GM23338 (cell line): Measurements from ENCODE around the gene PBXIP1. TPM values are rescaled to one million over a fixed set of nuclear protein-coding genes. Genes with fewer than 3 reads are reported as not detected.

Experiments
- ATAC-seq: fragments of 200-7000 bp; cut with Tn5 transposase; 3 replicates; pipeline ENCODE4 v1.9.1; 2020
- DNase-seq: peaks from one replicate; pipeline ENCODE4 v3.0.0-alpha.2; 2015; ENCODE audit warnings: low spot score
- H2AFZ ChIP-seq: fragments of 200-600 bp; sonication (generic); 2 replicates; pipeline ENCODE4 v1.8.0; 2016; ENCODE audit warnings: antibody characterized with exemption, mild to moderate bottlenecking, moderate library complexity
- H3F3A ChIP-seq: fragments of 200-600 bp; sonication (generic); replicated peaks from 2 replicates; pipeline ENCODE4 v1.8.0; 2017; ENCODE audit warnings: antibody characterized with exemption, mixed run types, low read depth
- H3K27ac ChIP-seq: fragments of 200-600 bp; sonication (generic); 2 replicates; pipeline ENCODE4 v1.6.1; 2016; ENCODE audit warnings: low read depth
- H3K27me3 ChIP-seq: fragments of 200-600 bp; sonication (generic); 2 replicates; pipeline ENCODE4 v1.8.0; 2016; ENCODE audit warnings: mild to moderate bottlenecking, mixed run types, moderate library complexity; ENCODE audit not compliant: insufficient read depth
- H3K36me3 ChIP-seq: fragments of 200-600 bp; sonication (generic); 2 replicates; pipeline ENCODE4 v1.8.0; 2016; ENCODE audit warnings: mild to moderate bottlenecking; ENCODE audit not compliant: insufficient read depth
- H3K4me1 ChIP-seq: fragments of 200-600 bp; sonication (generic); 2 replicates; pipeline ENCODE4 v1.8.0; 2016; ENCODE audit warnings: mild to moderate bottlenecking, moderate library complexity; ENCODE audit not compliant: insufficient read depth
- H3K4me2 ChIP-seq: fragments of 200-600 bp; sonication (generic); 2 replicates; pipeline ENCODE4 v1.7.1; 2017; ENCODE audit warnings: mixed run types
- H3K4me3 ChIP-seq: fragments of 200-600 bp; sonication (generic); 2 replicates; pipeline ENCODE4 v1.6.1; 2016; ENCODE audit warnings: mixed run types
- H3K79me2 ChIP-seq: fragments of 200-600 bp; sonication (generic); replicated peaks from 2 replicates; pipeline ENCODE4 v1.8.0; 2017; ENCODE audit warnings: mild to moderate bottlenecking; ENCODE audit not compliant: insufficient read depth
- H3K9me2 ChIP-seq: fragments of 200-600 bp; sonication (generic); 2 replicates; pipeline ENCODE4 v1.8.0; 2017; ENCODE audit not compliant: insufficient read depth
- H4K20me1 ChIP-seq: fragments of 200-600 bp; sonication (generic); replicated peaks from 2 replicates; pipeline ENCODE4 v1.8.0; 2017; ENCODE audit warnings: mild to moderate bottlenecking; ENCODE audit not compliant: insufficient read depth
- H3K27ac Mint-ChIP-seq: 2 replicates; pipeline ENCODE4 v1.8.0; 2020; ENCODE audit warnings: inconsistent platforms, mild to moderate bottlenecking, moderate library complexity, mixed read lengths
- H3K27me3 Mint-ChIP-seq: 3 replicates; pipeline ENCODE4 v1.8.0; 2022; ENCODE audit warnings: low read depth, mild to moderate bottlenecking, moderate library complexity, mixed read lengths, inconsistent platforms; ENCODE audit not compliant: insufficient read depth, poor library complexity
- H3K36me3 Mint-ChIP-seq: 3 replicates; pipeline ENCODE4 v1.8.0; 2021; ENCODE audit warnings: low read depth, mild to moderate bottlenecking, inconsistent platforms, moderate library complexity, mixed read lengths
- H3K4me1 Mint-ChIP-seq: 3 replicates; pipeline ENCODE4 v1.8.0; 2020; ENCODE audit warnings: mild to moderate bottlenecking, inconsistent platforms, mixed read lengths
- H3K4me3 Mint-ChIP-seq: 3 replicates; pipeline ENCODE4 v1.8.0; 2021; ENCODE audit warnings: moderate library complexity, mild to moderate bottlenecking, inconsistent platforms, mixed read lengths
- H3K9me3 Mint-ChIP-seq: 3 replicates; pipeline ENCODE4 v1.8.0; 2020; ENCODE audit warnings: moderate library complexity, mild to moderate bottlenecking, inconsistent platforms, mixed read lengths
- CREB1 ChIP-seq: fragments of 250-450 bp; sonication (Bioruptor Pico); IDR thresholded peaks from 2 replicates; pipeline ENCODE4 v1.5.0; 2020; ENCODE audit warnings: low read depth, mild to moderate bottlenecking, moderate library complexity
- ETS1 ChIP-seq: IDR thresholded peaks from 2 replicates; pipeline ENCODE4 v1.6.1; 2016; ENCODE audit warnings: antibody characterized with exemption
- EZH2 ChIP-seq: fragments of 200-600 bp; sonication (generic); IDR thresholded peaks from one replicate; pipeline ENCODE4 v1.8.0; 2017; ENCODE audit warnings: antibody characterized with exemption, mild to moderate bottlenecking, low read depth; ENCODE audit not compliant: unreplicated experiment
- EZH2phosphoT487 ChIP-seq: fragments of 200-600 bp; sonication (generic); IDR thresholded peaks from one replicate; pipeline ENCODE4 v1.8.1; 2018; ENCODE audit warnings: antibody characterized with exemption; ENCODE audit not compliant: unreplicated experiment
- NANOG ChIP-seq: IDR thresholded peaks from 2 replicates; pipeline ENCODE4 v1.6.1; 2016; ENCODE audit warnings: antibody characterized with exemption, borderline replicate concordance
- POLR2AphosphoS5 ChIP-seq: IDR thresholded peaks from 2 replicates; pipeline ENCODE4 v1.6.1; 2016; ENCODE audit warnings: antibody characterized with exemption, low read depth
- ZNF114 ChIP-seq: fragments of 250-450 bp; sonication (Bioruptor Pico); IDR thresholded peaks from 2 replicates; pipeline ENCODE4 v1.5.0; 2020; ENCODE audit warnings: mild to moderate bottlenecking, moderate library complexity
- ZNF331 ChIP-seq: fragments of 250-450 bp; sonication (Bioruptor Pico); IDR thresholded peaks from 2 replicates; pipeline ENCODE4 v1.5.0; 2020; ENCODE audit warnings: low read depth, mild to moderate bottlenecking, moderate library complexity
- polyA plus RNA-seq: library from polyadenylated mRNA; unstranded; fragments of >200 nt; fragmentation: Nextera tagmentation; extraction: Ambion mirVana; gene quantifications from 2 replicates; pipeline ENCODE4 v1.2.1, GENCODE V29; 2016
- total RNA-seq: library from RNA; depleted of rRNA; stranded (reverse); fragments of >200 nt; shearing (Covaris generic); gene quantifications from 2 replicates; pipeline ENCODE4 v1.2.3, GENCODE V29; 2014
- TF ChIP-seq, protein P1 (sequence below): IDR thresholded peaks from one replicate; pipeline ENCODE4 v1.6.1; 2018; ENCODE audit warnings: antibody characterized with exemption; ENCODE audit not compliant: unreplicated experiment
- TF ChIP-seq, protein P2 (sequence below), 2 experiments: fragments of 200-600 bp in 1 of 2; sonication (generic) in 1 of 2; conservative IDR thresholded peaks; 2 replicates each; pipeline versions ENCODE4 v1.5.1 to v1.6.1; 2016 to 2017; ENCODE audit warnings: antibody characterized with exemption in 2 of 2, low read depth in 2 of 2, mild to moderate bottlenecking in 2 of 2, moderate library complexity in 1 of 2

PBXIP1 gene
- total and polyA plus RNA-seq, 2 experiments from 2014 or later, result 7.0 to 31.8 TPM

DNA sequence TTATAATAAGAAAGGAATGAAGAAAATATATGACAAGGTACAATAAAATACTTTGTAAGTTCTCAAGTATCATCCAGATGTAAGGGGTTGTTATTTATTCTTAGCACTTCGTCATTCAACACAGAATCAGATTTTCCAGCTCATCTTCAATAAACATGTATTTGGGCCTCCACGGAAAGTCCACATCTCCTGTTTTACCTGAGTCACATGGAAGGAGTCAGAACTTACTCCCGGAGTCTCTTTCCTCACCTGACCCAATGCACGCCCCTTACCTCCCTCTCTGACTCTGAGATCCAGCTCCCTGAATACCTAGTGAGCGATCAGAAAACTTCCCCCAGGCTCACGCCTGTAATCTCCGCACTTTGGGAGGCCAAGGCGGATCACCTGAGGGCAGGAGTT lies 17.9 kb downstream of the PBXIP1 start (continued):
- TF ChIP-seq, protein P1, sequence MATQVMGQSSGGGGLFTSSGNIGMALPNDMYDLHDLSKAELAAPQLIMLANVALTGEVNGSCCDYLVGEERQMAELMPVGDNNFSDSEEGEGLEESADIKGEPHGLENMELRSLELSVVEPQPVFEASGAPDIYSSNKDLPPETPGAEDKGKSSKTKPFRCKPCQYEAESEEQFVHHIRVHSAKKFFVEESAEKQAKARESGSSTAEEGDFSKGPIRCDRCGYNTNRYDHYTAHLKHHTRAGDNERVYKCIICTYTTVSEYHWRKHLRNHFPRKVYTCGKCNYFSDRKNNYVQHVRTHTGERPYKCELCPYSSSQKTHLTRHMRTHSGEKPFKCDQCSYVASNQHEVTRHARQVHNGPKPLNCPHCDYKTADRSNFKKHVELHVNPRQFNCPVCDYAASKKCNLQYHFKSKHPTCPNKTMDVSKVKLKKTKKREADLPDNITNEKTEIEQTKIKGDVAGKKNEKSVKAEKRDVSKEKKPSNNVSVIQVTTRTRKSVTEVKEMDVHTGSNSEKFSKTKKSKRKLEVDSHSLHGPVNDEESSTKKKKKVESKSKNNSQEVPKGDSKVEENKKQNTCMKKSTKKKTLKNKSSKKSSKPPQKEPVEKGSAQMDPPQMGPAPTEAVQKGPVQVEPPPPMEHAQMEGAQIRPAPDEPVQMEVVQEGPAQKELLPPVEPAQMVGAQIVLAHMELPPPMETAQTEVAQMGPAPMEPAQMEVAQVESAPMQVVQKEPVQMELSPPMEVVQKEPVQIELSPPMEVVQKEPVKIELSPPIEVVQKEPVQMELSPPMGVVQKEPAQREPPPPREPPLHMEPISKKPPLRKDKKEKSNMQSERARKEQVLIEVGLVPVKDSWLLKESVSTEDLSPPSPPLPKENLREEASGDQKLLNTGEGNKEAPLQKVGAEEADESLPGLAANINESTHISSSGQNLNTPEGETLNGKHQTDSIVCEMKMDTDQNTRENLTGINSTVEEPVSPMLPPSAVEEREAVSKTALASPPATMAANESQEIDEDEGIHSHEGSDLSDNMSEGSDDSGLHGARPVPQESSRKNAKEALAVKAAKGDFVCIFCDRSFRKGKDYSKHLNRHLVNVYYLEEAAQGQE, result no peak
- no peak for TF ChIP-seq ZNF331 (CRISPR knock-in tag)
- TF ChIP-seq EZH2phosphoT487, result no peak
- no peak for TF ChIP-seq EZH2
- no peak for TF ChIP-seq CREB1 (CRISPR knock-in tag)
- no peak for TF ChIP-seq ZNF114 (CRISPR knock-in tag)
- TF ChIP-seq, protein P2, sequence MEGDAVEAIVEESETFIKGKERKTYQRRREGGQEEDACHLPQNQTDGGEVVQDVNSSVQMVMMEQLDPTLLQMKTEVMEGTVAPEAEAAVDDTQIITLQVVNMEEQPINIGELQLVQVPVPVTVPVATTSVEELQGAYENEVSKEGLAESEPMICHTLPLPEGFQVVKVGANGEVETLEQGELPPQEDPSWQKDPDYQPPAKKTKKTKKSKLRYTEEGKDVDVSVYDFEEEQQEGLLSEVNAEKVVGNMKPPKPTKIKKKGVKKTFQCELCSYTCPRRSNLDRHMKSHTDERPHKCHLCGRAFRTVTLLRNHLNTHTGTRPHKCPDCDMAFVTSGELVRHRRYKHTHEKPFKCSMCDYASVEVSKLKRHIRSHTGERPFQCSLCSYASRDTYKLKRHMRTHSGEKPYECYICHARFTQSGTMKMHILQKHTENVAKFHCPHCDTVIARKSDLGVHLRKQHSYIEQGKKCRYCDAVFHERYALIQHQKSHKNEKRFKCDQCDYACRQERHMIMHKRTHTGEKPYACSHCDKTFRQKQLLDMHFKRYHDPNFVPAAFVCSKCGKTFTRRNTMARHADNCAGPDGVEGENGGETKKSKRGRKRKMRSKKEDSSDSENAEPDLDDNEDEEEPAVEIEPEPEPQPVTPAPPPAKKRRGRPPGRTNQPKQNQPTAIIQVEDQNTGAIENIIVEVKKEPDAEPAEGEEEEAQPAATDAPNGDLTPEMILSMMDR (conservative IDR thresholded peaks at IDR 0.05; ENCODE audit: low read depth in 2 of 2), result no peak
- no peak for TF ChIP-seq ETS1
- TF ChIP-seq NANOG, result no peak

DNA sequence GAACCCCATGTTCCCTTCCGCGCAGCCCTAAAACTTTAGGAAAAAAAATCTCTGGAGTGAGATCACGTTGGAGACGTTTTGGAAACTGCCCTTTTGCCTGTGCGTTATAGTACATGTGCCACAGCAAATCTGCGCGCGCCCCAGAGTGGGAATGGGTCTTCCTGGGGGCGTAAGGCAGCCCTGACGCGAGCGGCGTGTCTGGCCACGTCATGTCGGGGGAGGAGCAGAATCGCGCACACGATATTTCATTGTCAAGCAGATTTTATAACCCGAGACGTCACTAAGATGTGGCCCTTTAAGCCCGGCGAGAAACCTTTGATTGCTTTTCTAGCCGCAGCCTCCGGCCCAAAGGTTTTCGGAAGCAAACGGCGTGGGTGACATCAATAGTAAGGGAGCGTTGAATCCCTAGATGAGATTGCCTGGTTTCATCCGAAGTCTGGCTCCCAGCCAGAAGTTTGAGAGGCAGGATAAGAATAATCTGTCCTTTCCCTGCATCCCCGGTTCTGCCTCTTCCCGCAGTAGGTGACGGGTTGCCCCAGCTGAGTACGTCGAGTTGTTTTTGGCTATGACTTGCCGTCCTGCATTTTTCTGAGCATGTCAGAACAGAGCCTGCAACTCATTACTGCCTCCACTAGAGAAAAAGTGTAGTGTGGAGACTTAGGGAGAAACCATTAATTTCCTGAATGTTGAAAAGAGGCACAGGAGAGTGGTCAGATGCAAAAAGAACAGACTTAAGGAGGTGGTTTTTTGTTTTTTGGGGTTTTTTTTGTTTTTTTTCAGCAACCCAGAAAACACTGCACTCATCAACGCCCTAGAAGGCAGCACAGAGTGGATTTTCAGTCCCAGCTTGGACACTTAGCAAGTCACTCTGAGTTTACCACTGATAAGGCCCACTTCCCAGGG lies 18.6 kb downstream of the PBXIP1 start:
- H3K4me1 Mint-ChIP-seq, result peaks cover 23% of the 10 kb centered on the region
- Histone ChIP-seq H3F3A (peaks cover 10% of the 10 kb centered on the region), H3K27me3 (no peaks in the 10 kb centered on the region; the same call in 1 of the 2 replicates), H3K4me3 (peak overlapping the region; percentile 64), H3K36me3 (no peaks in the 10 kb centered on the region), H3K27ac (peak overlapping the region; percentile 89), H4K20me1 (no peaks in the 10 kb centered on the region), H3K79me2 (no peaks in the 10 kb centered on the region; the same call in 1 of the 2 replicates), H3K4me2 (peak overlapping the region; percentile 84), H3K9me2 (no peaks in the 10 kb centered on the region; the same call in 1 of the 2 replicates), H2AFZ (peak overlapping the region; percentile 53; the same call in 1 of the 2 replicates), H3K4me1 (peaks cover 16% of the 10 kb centered on the region)
- ATAC-seq (peak; percentile 70), DNase-seq (peak; percentile 95)
- H3K36me3 Mint-ChIP-seq, result peaks cover 4% of the 10 kb centered on the region; the same call in 1 of the 3 replicates
- TF ChIP-seq POLR2AphosphoS5, result peak; percentile 63; the same call in 1 of the 2 replicates
- TF ChIP-seq CREB1 (CRISPR knock-in tag), result peak; percentile 95
- TF ChIP-seq ZNF331 (CRISPR knock-in tag), result no peak
- peak overlapping the region; percentile 87 for H3K4me3 Mint-ChIP-seq
- peaks cover 27% of the 10 kb centered on the region for H3K27me3 Mint-ChIP-seq
- H3K27ac Mint-ChIP-seq, result peak overlapping the region; percentile 100
- peaks cover 3% of the 10 kb centered on the region; the same call in 1 of the 3 replicates for H3K9me3 Mint-ChIP-seq
